Measurements from ENCODE around the gene MYZAP.

The MYZAP gene

DNA sequence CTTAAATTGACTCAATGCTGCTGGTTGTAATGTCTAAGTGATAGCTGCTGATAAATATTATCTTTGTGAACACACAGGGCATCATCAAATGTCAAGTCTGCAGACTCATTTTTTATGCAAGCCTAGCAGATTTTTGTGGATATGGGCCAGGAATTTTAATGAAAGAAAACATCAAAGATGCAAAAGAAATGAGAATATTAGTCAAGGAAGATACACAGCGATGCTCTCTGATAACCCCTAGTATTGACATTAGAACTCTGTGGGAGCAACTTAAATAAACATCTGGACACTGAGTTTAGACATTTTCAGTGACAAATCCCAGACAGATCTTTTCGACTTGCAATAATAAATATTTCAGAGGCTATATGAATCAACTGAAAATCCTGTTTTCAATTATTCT, 143.2 kb downstream of the MYZAP start:
- TF ChIP-seq GLIS3 (CRISPR knock-in tag; IDR thresholded peaks at IDR 0.05) (no peak), ZNF8 (CRISPR knock-in tag; IDR thresholded peaks at IDR 0.05) (no peak), ISL1 (CRISPR knock-in tag; IDR thresholded peaks at IDR 0.05) (0 out of 2 replicates have a peak, but pooled peaks have one; percentile 23)
- no peak for ATAC-seq

Data from SK-N-SH treated with all-trans-retinoic acid at 6 μM for 48 hours (cell line).